Ishikawa (cell line): Measurements from ENCODE around the gene SFT2D1.

ENCODE experiments used
- CREB1 ChIP-seq: IDR thresholded peaks from 2 replicates; pipeline ENCODE4 v1.6.1; 2012; ENCODE audit warnings: low read depth
- EGR1 ChIP-seq: IDR thresholded peaks from 2 replicates; pipeline ENCODE4 v1.6.1; 2012
- EP300 ChIP-seq: IDR thresholded peaks from 2 replicates; pipeline ENCODE4 v1.6.1; 2012; ENCODE audit warnings: borderline replicate concordance
- MAX ChIP-seq: IDR thresholded peaks from 2 replicates; pipeline ENCODE4 v1.6.1; 2012
- REST ChIP-seq: IDR thresholded peaks from 2 replicates; pipeline ENCODE4 v1.6.1; 2012; ENCODE audit warnings: low read depth, mild to moderate bottlenecking
- TAF1 ChIP-seq: IDR thresholded peaks from 2 replicates; pipeline ENCODE4 v1.6.1; 2012; ENCODE audit warnings: low read depth, mild to moderate bottlenecking
- TCF12 ChIP-seq: IDR thresholded peaks from 2 replicates; pipeline ENCODE4 v1.6.1; 2012; ENCODE audit warnings: low read depth
- TEAD4 ChIP-seq: IDR thresholded peaks from 2 replicates; pipeline ENCODE4 v1.6.1; 2012
- YY1 ChIP-seq: IDR thresholded peaks from 2 replicates; pipeline ENCODE4 v1.6.1; 2012; ENCODE audit warnings: low read depth
- ZBTB7A ChIP-seq: IDR thresholded peaks from 2 replicates; pipeline ENCODE4 v1.6.1; 2012; ENCODE audit warnings: low read depth

- TF ChIP-seq MAX = no peak
- no peak for TF ChIP-seq REST
- TF ChIP-seq EP300 = no peak
- TF ChIP-seq CREB1 = no peak
- no peak for TF ChIP-seq TAF1
- no peak for TF ChIP-seq TCF12
- TF ChIP-seq ZBTB7A = no peak
- TF ChIP-seq TEAD4 = no peak
- TF ChIP-seq EGR1 = no peak
- TF ChIP-seq YY1 = 0 out of 2 replicates have a peak, but pooled peaks have one; percentile 26
Measured at GRCh38 chr6:166275714-166276166, 66.6 kb downstream of the SFT2D1 start.
